ENCODE results near the gene CETN1.

CETN1 gene

GRCh38 chr18:555705-556457, 24.3 kb upstream of the CETN1 start:
- no peak for TF ChIP-seq CTCF (IDR thresholded peaks at IDR 0.05)

DNA sequence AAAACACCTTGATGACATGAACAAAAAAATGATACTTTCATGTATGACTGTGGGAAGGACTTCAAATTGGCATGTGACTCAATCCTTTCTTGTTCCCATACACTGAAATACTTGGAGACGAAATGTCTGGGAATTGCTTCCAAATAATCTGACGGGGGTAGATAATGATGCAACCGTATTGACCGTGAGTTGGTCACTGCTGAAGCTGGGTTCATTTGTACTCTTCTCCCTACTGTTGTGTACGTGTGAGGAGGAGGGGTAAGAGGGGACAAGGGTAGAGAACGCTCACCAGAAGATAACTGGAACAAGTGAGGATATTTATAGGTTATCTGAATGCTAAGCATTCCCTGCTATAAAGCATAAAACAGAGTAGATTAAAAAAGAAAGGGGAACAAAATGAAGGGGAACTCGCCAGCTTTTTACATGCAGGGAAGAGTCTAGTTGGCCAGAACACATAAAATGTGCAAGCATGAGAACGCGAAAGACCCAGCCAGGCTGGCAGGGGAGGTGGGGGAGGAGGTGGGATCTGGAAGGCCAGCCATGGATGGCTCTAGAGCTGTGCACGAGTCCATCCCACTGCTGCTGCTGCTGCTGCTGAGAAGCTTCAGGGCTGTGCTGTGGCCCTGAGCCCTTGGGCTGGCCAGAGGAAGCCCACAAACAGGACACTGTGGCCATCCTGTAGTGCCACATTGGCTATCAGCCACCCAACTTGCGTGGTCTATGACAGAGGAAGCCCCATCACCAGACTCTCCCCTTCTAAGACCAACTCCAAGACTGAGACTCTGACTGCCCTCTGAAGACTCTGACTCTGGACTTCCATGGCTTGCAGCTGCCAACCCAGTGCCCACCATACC, 15.2 kb upstream of the CETN1 start:
- no peak for TF ChIP-seq CTCF (IDR thresholded peaks at IDR 0.05)

GRCh38 chr18:565562-566061, 14.6 kb upstream of the CETN1 start:
- TF ChIP-seq CTCF (IDR thresholded peaks at IDR 0.05) = no peak

DNA sequence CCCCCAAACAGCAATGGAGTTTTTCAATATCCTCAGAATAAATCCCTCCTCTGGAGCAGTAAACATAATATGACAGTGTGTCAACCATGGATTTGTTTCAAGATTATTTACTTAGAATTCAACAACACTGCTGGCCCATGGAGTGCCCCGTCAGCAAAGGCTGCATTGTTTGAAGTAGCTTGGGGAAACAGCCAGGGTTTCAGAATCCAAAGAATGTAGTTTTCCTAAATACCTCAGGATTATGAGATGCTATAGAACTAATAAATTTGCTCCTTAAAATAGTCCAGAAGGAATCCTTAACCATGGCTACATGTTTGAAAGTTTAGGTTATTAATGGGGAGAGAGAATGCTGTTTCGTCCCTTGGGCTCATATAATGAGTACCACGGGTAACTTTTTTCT, 13.1 kb upstream of the CETN1 start:
- no peak for TF ChIP-seq CTCF (IDR thresholded peaks at IDR 0.05)

GRCh38 chr18:568731-569130, 11.4 kb upstream of the CETN1 start:
- no peak for TF ChIP-seq CTCF (IDR thresholded peaks at IDR 0.05)

- no peak for TF ChIP-seq CTCF (IDR thresholded peaks at IDR 0.05)
These were observed 9.9 kb upstream of the CETN1 start for GRCh38 chr18:570256-570655.

- TF ChIP-seq CTCF (IDR thresholded peaks at IDR 0.05) = no peak
These were observed 9.5 kb upstream of the CETN1 start for GRCh38 chr18:570697-571096.
